HG02840 (cell line): ENCODE data around the gene VEZF1.

Experiments
- ATAC-seq: cut with Tn5 transposase; IDR thresholded peaks from one replicate; pipeline ENCODE4 v1.9.1; 2021; ENCODE audit warnings: mild to moderate bottlenecking, moderate library complexity, moderate number of reproducible peaks; ENCODE audit not compliant: unreplicated experiment, low FRiP score

VEZF1 gene

DNA sequence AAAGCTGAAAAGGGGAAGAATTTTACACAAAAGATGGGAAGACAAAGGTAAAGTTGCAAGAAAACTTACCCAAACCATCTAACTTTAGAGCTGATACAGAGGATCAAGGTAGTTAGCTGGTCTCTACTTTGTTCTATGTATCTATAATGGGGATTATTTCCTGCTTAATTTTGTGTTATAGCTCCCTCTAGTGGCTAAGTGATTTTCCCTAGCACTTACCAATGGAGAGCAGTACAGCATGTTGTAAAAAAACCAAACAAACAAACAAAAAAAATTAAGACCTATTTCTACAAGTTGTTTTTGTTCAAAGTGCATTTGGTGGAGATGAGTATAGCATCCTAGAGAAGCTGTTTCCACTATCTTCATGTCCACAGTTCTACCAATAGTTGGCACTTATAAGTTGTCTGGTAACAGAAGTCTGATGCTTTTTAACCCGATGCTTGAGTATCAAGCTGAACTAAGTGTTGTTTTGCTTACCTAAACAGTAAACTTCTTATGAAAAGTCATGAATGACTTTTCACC lies 11.5 kb upstream of the VEZF1 start:
- no peak for ATAC-seq

- ATAC-seq: no peak
Observed at GRCh38 chr17:57999010-57999495, 11.0 kb upstream of the VEZF1 start.

- no peak for ATAC-seq
Observed at GRCh38 chr17:57997085-57997809, 9.2 kb upstream of the VEZF1 start.

- no peak for ATAC-seq
Observed at GRCh38 chr17:57995076-57995956, 7.3 kb upstream of the VEZF1 start.

- no peak for ATAC-seq
Observed at GRCh38 chr17:57994436-57994835, 6.4 kb upstream of the VEZF1 start.

DNA sequence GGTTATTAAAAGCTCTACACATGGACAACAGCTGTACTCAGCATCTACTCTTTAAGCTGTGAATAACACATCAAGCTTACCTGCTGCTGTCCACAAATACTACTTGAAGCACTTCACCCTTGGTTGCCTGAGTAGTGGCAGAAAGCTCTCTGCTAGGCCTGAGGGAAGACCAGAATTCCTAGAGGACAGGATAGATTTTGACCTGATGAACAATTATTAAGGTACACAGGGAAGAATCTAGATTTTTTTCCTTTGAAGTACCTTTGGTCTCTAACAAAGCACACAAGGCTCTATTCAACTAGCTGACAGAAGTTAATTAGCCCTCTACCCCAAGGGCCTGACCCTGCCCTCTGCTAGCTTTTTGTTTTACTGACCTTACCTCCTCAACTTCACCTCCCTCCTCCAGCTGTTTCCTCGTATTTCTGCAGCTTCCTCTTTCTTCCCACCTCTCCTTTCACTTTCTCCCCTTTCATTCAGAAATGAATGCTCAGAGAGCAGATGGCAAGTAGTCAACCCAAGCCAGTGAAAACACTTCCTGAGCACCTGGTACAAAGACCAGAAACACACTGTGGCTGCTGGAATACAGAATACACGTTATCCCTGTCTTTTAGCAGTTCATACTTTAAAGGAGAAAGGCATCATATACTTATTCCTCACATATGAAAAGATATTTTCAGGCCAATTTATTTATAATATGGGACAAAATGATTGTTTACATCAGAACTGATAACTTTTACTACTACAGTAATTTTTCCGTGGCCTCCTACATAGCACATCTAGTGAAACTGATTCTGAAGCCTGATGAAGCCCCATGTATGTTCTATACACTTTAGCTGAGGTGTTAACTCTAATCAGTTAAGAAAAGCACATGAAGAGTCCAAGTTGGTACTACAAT lies 5.7 kb upstream of the VEZF1 start:
- no peak for ATAC-seq

GRCh38 chr17:57991537-57991936 lies 3.5 kb upstream of the VEZF1 start:
- ATAC-seq: no peak

GRCh38 chr17:57990037-57990436 lies 2.0 kb upstream of the VEZF1 start:
- ATAC-seq: no peak

GRCh38 chr17:57988301-57989250 lies 522 bp upstream of the VEZF1 start:
- ATAC-seq: peak; percentile 57

DNA sequence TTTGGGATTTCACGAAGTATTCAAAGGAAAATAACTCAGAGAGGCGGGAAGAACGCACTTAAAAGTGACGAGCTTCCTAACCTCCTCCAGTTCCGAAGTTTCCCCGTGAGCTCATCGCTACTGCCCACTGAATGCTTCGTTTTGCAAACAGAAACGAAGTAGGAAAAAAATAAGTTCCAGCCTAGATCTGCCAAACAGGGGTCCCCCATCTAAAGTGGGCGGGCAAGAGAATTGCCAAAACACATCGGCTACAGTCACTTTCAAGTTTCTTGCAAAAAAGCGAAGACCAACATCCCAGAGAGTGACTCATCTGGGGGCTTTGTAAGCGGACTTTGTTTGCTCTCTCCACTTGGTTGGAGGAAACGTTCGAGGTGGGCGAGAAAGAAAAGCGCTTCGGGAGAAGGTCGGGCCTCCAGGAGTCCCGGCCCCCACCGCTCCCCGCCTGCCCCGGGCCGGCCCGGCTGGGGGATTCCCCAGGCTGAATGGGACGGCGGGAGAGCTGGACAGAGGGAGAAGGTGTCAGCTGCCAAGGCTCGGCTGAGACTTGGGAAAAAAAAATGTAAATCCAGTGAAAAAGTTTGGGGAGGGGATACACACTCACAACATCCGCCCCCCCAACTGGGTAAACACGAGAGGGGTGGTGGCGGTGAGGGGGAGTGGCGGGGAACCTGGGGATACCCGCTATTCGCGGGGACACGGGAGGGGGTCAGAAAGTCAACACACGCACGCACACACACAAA lies 1.0 kb downstream of the VEZF1 start:
- ATAC-seq: peak; percentile 8

GRCh38 chr17:57985675-57985974 lies 2.4 kb downstream of the VEZF1 start:
- ATAC-seq: no peak

GRCh38 chr17:57984936-57985674 lies 2.9 kb downstream of the VEZF1 start:
- ATAC-seq: no peak

DNA sequence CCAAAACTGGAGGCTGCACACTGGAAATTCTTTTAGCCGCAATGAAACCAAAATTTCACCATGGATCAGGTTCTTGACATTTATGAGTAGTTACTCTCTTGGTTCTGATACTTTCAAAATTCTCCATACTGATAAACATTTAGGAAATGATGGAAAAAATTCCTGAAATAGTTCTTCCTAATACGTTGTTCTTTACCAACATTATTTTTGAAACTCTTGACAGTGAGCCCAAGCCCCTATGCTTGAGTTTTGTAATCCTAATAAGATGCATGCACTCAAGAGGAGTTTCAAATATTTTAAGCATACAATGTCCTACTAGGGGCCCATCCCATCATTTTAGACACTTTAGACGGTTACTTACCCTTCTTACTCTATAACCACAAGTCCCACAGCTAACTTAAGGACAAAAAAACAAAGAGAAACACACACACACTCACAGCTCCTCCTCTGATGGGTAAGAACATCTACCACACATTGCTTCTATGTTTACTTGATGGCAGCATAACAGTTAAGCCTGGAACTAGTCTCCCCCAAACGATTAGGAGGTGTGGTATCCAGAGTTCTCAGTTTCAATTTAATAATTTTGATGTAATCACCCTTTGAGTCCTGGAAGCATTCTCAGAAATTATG lies 3.7 kb downstream of the VEZF1 start:
- ATAC-seq: no peak

DNA sequence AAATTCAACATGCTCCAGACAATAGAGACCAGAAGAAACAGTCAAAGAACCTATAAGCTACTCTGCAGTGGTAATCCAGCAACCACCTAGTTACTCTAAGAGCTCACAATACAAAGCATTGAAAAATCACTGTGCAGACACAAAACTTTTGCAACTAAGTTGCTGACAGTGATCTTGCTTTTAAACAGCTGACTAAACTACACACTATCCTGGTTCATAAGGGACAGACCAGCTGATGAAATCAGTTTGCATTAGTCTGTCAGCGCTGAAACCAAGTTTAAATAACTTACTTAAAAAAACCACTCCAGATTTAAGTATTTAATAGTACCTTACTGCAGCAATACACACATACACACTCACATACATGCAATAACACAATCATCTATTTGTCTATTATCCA lies 4.6 kb downstream of the VEZF1 start:
- ATAC-seq: no peak

GRCh38 chr17:57982452-57983170 lies 5.4 kb downstream of the VEZF1 start:
- no peak for ATAC-seq

DNA sequence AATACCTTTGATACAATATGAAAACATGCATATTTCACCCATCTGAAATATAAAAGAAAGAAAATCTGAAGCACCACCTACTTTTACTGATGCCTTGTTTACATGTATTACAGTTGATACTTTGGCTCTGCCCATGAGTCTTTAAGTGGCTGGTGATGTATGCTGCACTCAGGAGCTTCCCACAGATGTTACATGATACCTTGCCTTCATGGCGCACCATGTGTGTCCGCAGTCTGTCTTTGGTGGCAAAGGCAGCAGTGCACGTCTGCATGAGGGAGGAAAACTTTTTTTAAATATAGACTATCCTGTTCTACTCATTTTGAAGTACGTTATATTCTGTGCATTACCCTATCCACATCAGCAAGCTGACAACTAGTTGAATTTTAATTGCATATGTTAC lies 7.5 kb downstream of the VEZF1 start:
- ATAC-seq: no peak

DNA sequence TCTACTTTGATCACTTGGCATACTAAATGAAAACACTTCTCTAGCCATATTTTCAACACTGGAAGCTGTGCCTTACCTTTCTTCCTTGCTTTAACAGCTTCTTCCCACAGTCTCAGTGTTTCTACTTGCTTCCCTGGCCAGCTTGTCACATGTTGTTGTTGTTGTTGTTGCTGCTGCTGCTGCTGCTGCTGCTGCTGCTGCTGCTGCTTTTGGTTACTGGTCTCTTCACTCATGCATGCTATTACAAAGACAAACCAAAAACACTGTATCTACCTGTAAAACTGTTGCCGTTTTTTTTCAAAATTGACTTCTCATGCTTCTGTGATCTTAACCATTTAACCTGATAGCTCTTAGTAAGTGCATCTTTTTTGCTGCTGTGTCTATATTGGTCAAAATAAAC lies 9.0 kb downstream of the VEZF1 start:
- ATAC-seq: no peak
